GM12878 (cell line): ENCODE results near the gene TUT4.

Experiments
- CREB1 ChIP-seq: IDR thresholded peaks from 2 replicates; pipeline ENCODE4 v1.6.1; 2012; ENCODE audit warnings: low read depth, mild to moderate bottlenecking, inconsistent platforms
- TCF12 ChIP-seq: IDR thresholded peaks from 2 replicates; pipeline ENCODE4 v1.6.1; 2011; ENCODE audit warnings: low read depth, mild to moderate bottlenecking, low read length

DNA sequence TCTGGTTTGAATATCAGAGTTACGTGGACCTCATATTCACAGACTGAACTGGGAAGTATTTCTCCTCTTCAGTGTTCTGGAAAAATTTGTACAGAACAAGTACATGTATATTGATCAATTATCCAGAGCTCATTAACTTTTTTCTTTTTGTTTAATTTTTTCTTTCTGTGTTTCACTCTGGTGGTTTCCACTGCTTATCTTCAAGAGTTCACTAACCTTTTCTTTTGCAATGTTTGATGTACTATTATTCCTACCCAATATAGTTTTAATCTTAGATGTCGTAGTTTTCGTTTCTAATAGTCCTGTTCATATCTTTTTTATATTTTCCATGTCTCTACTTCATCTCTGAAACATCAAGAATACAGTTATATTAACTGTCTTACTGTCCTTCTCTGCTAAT is 46.5 kb downstream of the TUT4 start:
- no peak for TF ChIP-seq TCF12
- TF ChIP-seq CREB1, result no peak
